ENCODE data around the gene SLC17A2.

SLC17A2 gene

GRCh38 chr6:25882051-25882496 lies 48.4 kb downstream of the SLC17A2 start:
- intact Hi-C loops (cut with DNase I; ENCODE audit: low total_unique reads), result no loop called here
- no peak for DNase-seq
- no peak overlapping the region for H3K27ac ChIP-seq

GRCh38 chr6:25880601-25881000 lies 49.9 kb downstream of the SLC17A2 start:
- DNase-seq, result no peak
- Histone ChIP-seq H3K9me3 (no peaks in the 10 kb centered on the region), H3K4me1 (no peaks in the 10 kb centered on the region), H3K27me3 (no peaks in the 10 kb centered on the region), H3K36me3 (no peaks in the 10 kb centered on the region), H3K27ac (no peak overlapping the region), H3K4me3 (no peak overlapping the region)
- no peak for TF ChIP-seq CTCF (IDR thresholded peaks at IDR 0.05)
- intact Hi-C loops (cut with DNase I; ENCODE audit: low total_unique reads), result no loop called here

More at GRCh38 chr6:25882051-25882496, 48.4 kb downstream of the SLC17A2 start:
- Histone ChIP-seq H3K4me1 (no peaks in the 10 kb centered on the region), H3K36me3 (no peaks in the 10 kb centered on the region), H3K4me3 (no peak overlapping the region), H3K9me3 (no peaks in the 10 kb centered on the region), H3K27me3 (no peaks in the 10 kb centered on the region)
- TF ChIP-seq CTCF (IDR thresholded peaks at IDR 0.05), result no peak

- Histone ChIP-seq H3K4me1 (no peaks in the 10 kb centered on the region), H3K27me3 (no peaks in the 10 kb centered on the region), H3K9me3 (no peaks in the 10 kb centered on the region), H3K4me3 (no peak overlapping the region), H3K27ac (no peak overlapping the region), H3K36me3 (no peaks in the 10 kb centered on the region)
- DNase-seq, result no peak
- intact Hi-C loops (cut with DNase I; ENCODE audit: low total_unique reads), result no loop called here
- no peak for TF ChIP-seq CTCF (IDR thresholded peaks at IDR 0.05)
These were observed 51.7 kb downstream of the SLC17A2 start for GRCh38 chr6:25878721-25879322.

GRCh38 chr6:25875926-25876602 lies 54.4 kb downstream of the SLC17A2 start:
- intact Hi-C loops (cut with DNase I; ENCODE audit: low total_unique reads), result no loop called here
- Histone ChIP-seq H3K4me1 (no peaks in the 10 kb centered on the region), H3K27me3 (no peaks in the 10 kb centered on the region), H3K9me3 (no peaks in the 10 kb centered on the region), H3K36me3 (no peaks in the 10 kb centered on the region), H3K4me3 (no peak overlapping the region), H3K27ac (no peak overlapping the region)
- DNase-seq, result no peak
- no peak for TF ChIP-seq CTCF (IDR thresholded peaks at IDR 0.05)

GRCh38 chr6:25875563-25875905 lies 55.0 kb downstream of the SLC17A2 start:
- TF ChIP-seq CTCF (IDR thresholded peaks at IDR 0.05), result no peak
- no peaks in the 10 kb centered on the region for H3K4me1 ChIP-seq

More at GRCh38 chr6:25875563-25875905, 55.0 kb downstream of the SLC17A2 start:
- Histone ChIP-seq H3K36me3 (no peaks in the 10 kb centered on the region), H3K27ac (no peak overlapping the region), H3K4me3 (no peak overlapping the region), H3K27me3 (no peaks in the 10 kb centered on the region), H3K9me3 (no peaks in the 10 kb centered on the region)
- DNase-seq, result no peak
- intact Hi-C loops (cut with DNase I; ENCODE audit: low total_unique reads), result no loop called here

All from tibial artery (tissue), 4 donors.